Panc1 (cell line): ENCODE results near the gene IQCF6. TPM values are rescaled to one million over a fixed set of nuclear protein-coding genes. Genes with fewer than 3 reads are reported as not detected.

ENCODE experiments used
- ATAC-seq: fragments of 200-7000 bp; cut with Tn5 transposase; 2 replicates; pipeline ENCODE4 v1.9.1; 2020; ENCODE audit warnings: mild to moderate bottlenecking, moderate library complexity
- BruUV-seq: library from RNA; stranded (reverse); fragments of 400-500 nt; replicated peaks from 2 replicates; lab custom pipeline; 2021; lab: Mats Ljungman, UMichigan
- CTCF ChIA-PET: fragments of 300-600 bp; sonication (Branson Sonifier 250); formaldehyde crosslinking; loops from one replicate; lab custom pipeline; 2022; ENCODE audit warnings: antibody characterized with exemption; lab: Charles Lee
- POLR2A ChIA-PET: fragments of 300-600 bp; sonication (Branson Sonifier 250); formaldehyde crosslinking; loops from one replicate; lab custom pipeline; 2022; ENCODE audit warnings: antibody characterized with exemption; lab: Charles Lee
- DNase-seq: peaks from one replicate; pipeline ENCODE4 v3.0.0-alpha.2; 2010; ENCODE audit warnings: low read depth, low spot score
- H3K27ac ChIP-seq: 2 replicates; pipeline ENCODE4 v1.5.1; 2011; ENCODE audit warnings: mild to moderate bottlenecking, low read length, inconsistent platforms
- H3K27me3 ChIP-seq: fragments of 200-500 bp; sonication (Bioruptor generic); 2 replicates; pipeline ENCODE4 v1.6.0; 2014; ENCODE audit warnings: low read length, inconsistent platforms; ENCODE audit not compliant: control insufficient read depth, insufficient read depth
- H3K36me3 ChIP-seq: fragments of 200-500 bp; sonication (Bioruptor generic); 2 replicates; pipeline ENCODE4 v1.5.1; 2014; ENCODE audit warnings: inconsistent platforms, mild to moderate bottlenecking, low read length, moderate library complexity; ENCODE audit not compliant: control insufficient read depth, insufficient read depth
- H3K4me1 ChIP-seq: 2 replicates; pipeline ENCODE4 v1.5.1; 2011; ENCODE audit warnings: inconsistent platforms, mild to moderate bottlenecking, low read length, moderate library complexity; ENCODE audit not compliant: control insufficient read depth, insufficient read depth
- H3K4me3 ChIP-seq, 2 experiments: 2 replicates each; pipeline ENCODE4 v1.5.1; 2011 to 2012; ENCODE audit warnings: low read depth in 2 of 2, low read length in 2 of 2, mild to moderate bottlenecking in 2 of 2, inconsistent platforms in 1 of 2, moderate library complexity in 1 of 2
- H3K9me3 ChIP-seq: fragments of 200-500 bp; sonication (Bioruptor generic); 2 replicates; pipeline ENCODE4 v1.5.1; 2014; ENCODE audit warnings: low read depth, mild to moderate bottlenecking, inconsistent platforms, low read length, moderate library complexity; ENCODE audit not compliant: control insufficient read depth, insufficient read depth
- POLR2AphosphoS5 ChIP-seq: IDR thresholded peaks from 2 replicates; pipeline ENCODE4 v1.6.1; 2012; ENCODE audit warnings: mild to moderate bottlenecking, low read depth, low read length, moderate library complexity
- SIN3A ChIP-seq: IDR thresholded peaks from 2 replicates; pipeline ENCODE4 v1.6.1; 2012; ENCODE audit warnings: low read depth, mild to moderate bottlenecking, low read length, moderate library complexity, borderline replicate concordance; ENCODE audit not compliant: insufficient read depth
- TCF7L2 ChIP-seq: IDR thresholded peaks from 2 replicates; pipeline ENCODE4 v1.6.1; 2011; ENCODE audit warnings: mild to moderate bottlenecking, low read depth, low read length, inconsistent platforms
- in situ Hi-C: cut with HindIII; loops from 2 replicates; pipeline ENCODE4 v1.10.0; 2016; ENCODE audit warnings: low sequenced_read_pairs, low pct_unique_long_range_greater_than_20kb
- intact Hi-C: fragments of 100-400 bp; cut with micrococcal nuclease; formaldehyde crosslinking; loops from one replicate; pipeline ENCODE4 v1.10.0; 2022; ENCODE audit not compliant: unreplicated experiment
- total RNA-seq: library from RNA; stranded (reverse); gene quantifications from one replicate; pipeline ENCODE4 v1.2.1, GENCODE V29; 2021; ENCODE audit not compliant: unreplicated experiment
- TF ChIP-seq, protein P1 (sequence below), 2 experiments: IDR thresholded peaks; 2 replicates each; pipeline ENCODE4 v1.6.1; 2011 to 2012; ENCODE audit warnings: low read depth in 2 of 2, control low read depth in 1 of 2, low read length in 1 of 2, mild to moderate bottlenecking in 1 of 2, moderate library complexity in 1 of 2; ENCODE audit not compliant: insufficient read depth in 1 of 2
- TF ChIP-seq, protein P2 (sequence below): fragments of 450-650 bp; IDR thresholded peaks from 2 replicates; pipeline ENCODE4 v1.5.1; 2017; ENCODE audit warnings: mild to moderate bottlenecking

IQCF6 gene
- total RNA-seq, 1 experiment from 2014 or later, result not detected

DNA sequence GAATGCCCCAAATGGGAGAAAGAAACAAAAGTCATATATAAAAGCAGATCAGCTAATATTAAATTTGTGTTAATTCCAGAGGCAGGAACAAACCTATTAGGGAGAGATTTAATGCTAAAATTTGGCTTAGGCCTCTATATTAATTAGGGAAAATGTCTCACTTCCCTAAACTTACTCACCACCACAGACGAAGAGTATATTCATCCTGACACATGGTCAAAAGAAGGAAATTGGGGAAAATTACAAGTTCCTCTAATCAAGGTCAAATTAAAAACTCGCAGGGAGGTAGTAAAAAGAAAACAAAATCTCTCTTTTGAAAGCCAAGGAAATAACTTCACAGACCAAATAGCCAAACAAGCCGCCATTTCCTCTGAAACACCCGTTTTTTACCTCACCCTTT is 39.9 kb downstream of the IQCF6 start:
- ATAC-seq (no peak), DNase-seq (no peak)
- TF ChIP-seq POLR2AphosphoS5, result no peak
- TF ChIP-seq SIN3A, result no peak
- TF ChIP-seq TCF7L2, result no peak
- TF ChIP-seq, protein P1, sequence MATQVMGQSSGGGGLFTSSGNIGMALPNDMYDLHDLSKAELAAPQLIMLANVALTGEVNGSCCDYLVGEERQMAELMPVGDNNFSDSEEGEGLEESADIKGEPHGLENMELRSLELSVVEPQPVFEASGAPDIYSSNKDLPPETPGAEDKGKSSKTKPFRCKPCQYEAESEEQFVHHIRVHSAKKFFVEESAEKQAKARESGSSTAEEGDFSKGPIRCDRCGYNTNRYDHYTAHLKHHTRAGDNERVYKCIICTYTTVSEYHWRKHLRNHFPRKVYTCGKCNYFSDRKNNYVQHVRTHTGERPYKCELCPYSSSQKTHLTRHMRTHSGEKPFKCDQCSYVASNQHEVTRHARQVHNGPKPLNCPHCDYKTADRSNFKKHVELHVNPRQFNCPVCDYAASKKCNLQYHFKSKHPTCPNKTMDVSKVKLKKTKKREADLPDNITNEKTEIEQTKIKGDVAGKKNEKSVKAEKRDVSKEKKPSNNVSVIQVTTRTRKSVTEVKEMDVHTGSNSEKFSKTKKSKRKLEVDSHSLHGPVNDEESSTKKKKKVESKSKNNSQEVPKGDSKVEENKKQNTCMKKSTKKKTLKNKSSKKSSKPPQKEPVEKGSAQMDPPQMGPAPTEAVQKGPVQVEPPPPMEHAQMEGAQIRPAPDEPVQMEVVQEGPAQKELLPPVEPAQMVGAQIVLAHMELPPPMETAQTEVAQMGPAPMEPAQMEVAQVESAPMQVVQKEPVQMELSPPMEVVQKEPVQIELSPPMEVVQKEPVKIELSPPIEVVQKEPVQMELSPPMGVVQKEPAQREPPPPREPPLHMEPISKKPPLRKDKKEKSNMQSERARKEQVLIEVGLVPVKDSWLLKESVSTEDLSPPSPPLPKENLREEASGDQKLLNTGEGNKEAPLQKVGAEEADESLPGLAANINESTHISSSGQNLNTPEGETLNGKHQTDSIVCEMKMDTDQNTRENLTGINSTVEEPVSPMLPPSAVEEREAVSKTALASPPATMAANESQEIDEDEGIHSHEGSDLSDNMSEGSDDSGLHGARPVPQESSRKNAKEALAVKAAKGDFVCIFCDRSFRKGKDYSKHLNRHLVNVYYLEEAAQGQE (IDR thresholded peaks at IDR 0.05; ENCODE audit: insufficient read depth in 1 of 2, low read depth in 2 of 2, low read length in 1 of 2), result no peak
- TF ChIP-seq, protein P2, sequence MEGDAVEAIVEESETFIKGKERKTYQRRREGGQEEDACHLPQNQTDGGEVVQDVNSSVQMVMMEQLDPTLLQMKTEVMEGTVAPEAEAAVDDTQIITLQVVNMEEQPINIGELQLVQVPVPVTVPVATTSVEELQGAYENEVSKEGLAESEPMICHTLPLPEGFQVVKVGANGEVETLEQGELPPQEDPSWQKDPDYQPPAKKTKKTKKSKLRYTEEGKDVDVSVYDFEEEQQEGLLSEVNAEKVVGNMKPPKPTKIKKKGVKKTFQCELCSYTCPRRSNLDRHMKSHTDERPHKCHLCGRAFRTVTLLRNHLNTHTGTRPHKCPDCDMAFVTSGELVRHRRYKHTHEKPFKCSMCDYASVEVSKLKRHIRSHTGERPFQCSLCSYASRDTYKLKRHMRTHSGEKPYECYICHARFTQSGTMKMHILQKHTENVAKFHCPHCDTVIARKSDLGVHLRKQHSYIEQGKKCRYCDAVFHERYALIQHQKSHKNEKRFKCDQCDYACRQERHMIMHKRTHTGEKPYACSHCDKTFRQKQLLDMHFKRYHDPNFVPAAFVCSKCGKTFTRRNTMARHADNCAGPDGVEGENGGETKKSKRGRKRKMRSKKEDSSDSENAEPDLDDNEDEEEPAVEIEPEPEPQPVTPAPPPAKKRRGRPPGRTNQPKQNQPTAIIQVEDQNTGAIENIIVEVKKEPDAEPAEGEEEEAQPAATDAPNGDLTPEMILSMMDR, result no peak
- ChIA-PET POLR2A (no interaction called here), CTCF (no interaction called here)
- in situ Hi-C loops (no loop called here), intact Hi-C loops (no loop called here)
- Histone ChIP-seq H3K36me3 (no peaks in the 10 kb centered on the region), H3K4me1 (no peaks in the 10 kb centered on the region), H3K4me3 (no peak overlapping the region), H3K27ac (no peak overlapping the region), H3K27me3 (peaks cover 4% of the 10 kb centered on the region; the same call in 1 of the 2 replicates), H3K9me3 (no peaks in the 10 kb centered on the region)
- BruUV-seq, result no TSS peak

DNA sequence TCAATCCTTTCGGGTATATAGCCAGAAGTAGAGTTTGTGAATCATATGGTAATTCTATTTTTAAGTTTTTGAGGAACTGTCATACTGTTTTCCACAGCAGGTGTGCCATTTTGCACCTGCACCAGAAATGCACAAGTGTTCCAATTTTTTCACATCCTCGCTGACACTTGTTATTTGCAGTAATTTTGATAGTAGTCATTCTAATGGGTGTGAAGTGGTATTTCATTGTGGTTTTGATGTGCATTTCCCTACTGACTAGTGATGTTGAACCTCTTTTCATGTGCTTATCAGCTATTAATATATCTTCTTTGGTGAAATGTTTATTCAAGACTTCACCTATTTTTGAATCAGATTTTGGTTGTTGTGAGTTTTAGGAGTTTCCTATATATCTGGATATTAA is 43.1 kb downstream of the IQCF6 start:
- BruUV-seq, result no TSS peak
- H3K4me3 ChIP-seq, result no peak overlapping the region
- intact Hi-C loops, result no loop called here
- H3K36me3 ChIP-seq, result no peaks in the 10 kb centered on the region
- peaks cover 4% of the 10 kb centered on the region; the same call in 1 of the 2 replicates for H3K27me3 ChIP-seq
- DNase-seq (no peak), ATAC-seq (no peak)
- CTCF ChIA-PET, result no interaction called here
- H3K9me3 ChIP-seq, result no peaks in the 10 kb centered on the region
- no peak overlapping the region for H3K27ac ChIP-seq
- H3K4me1 ChIP-seq, result no peaks in the 10 kb centered on the region
- in situ Hi-C loops, result no loop called here
- POLR2A ChIA-PET, result no interaction called here
- TF ChIP-seq, protein P2, result no peak
- TF ChIP-seq POLR2AphosphoS5, result no peak
- TF ChIP-seq, protein P1 (IDR thresholded peaks at IDR 0.05; ENCODE audit: insufficient read depth in 1 of 2, low read depth in 2 of 2, low read length in 1 of 2), result no peak
- no peak for TF ChIP-seq SIN3A
- TF ChIP-seq TCF7L2, result no peak
